Measurements from ENCODE around the gene PODXL2.

The PODXL2 gene

GRCh38 chr3:127687228-127687737, 58.3 kb downstream of the PODXL2 start:
- ChIA-PET CTCF (no interaction called here), POLR2A (no interaction called here)
- TF ChIP-seq CTCF (IDR thresholded peaks at IDR 0.05; ENCODE audit: control extremely low read depth, extremely low read depth, low read depth, missing control alignments): no peak
- DNase-seq (ENCODE audit: extremely low spot score): no peak

- ChIA-PET POLR2A (no interaction called here), CTCF (interaction anchor here (1.4 kb wide), 1 partner anchor 18 kb away, joined by 3 read pairs; no protein-coding TSS in a partner anchor)
- no peak for DNase-seq (ENCODE audit: extremely low spot score)
- no peak for TF ChIP-seq CTCF (IDR thresholded peaks at IDR 0.05; ENCODE audit: control extremely low read depth, extremely low read depth, low read depth, missing control alignments)
Observed at GRCh38 chr3:127688022-127688415, 59.0 kb downstream of the PODXL2 start.

GRCh38 chr3:127688416-127689265, 59.7 kb downstream of the PODXL2 start:
- no peak for TF ChIP-seq CTCF (IDR thresholded peaks at IDR 0.05; ENCODE audit: control extremely low read depth, extremely low read depth, low read depth, missing control alignments)
- ChIA-PET CTCF (interaction anchor here (1.4 kb wide), 2 partner anchors 12 to 18 kb away, joined by 3 to 5 read pairs; no protein-coding TSS in a partner anchor), POLR2A (no interaction called here)
- no peak for DNase-seq (ENCODE audit: extremely low spot score)

GRCh38 chr3:127689266-127689860, 60.4 kb downstream of the PODXL2 start:
- no peak for TF ChIP-seq CTCF (IDR thresholded peaks at IDR 0.05; ENCODE audit: control extremely low read depth, extremely low read depth, low read depth, missing control alignments)
- ChIA-PET CTCF (interaction anchor here (1.4 to 3.7 kb wide), 3 partner anchors 8 to 17 kb away, joined by 3 to 22 read pairs (median 5); no protein-coding TSS in a partner anchor), POLR2A (no interaction called here)
- no peak for DNase-seq (ENCODE audit: extremely low spot score)

- DNase-seq (ENCODE audit: extremely low spot score): no peak
- CTCF ChIA-PET: interaction anchor here (1.4 to 3.7 kb wide), 3 partner anchors 9 to 137 kb away, joined by 3 to 22 read pairs (median 5); no protein-coding TSS in a partner anchor
- TF ChIP-seq CTCF (IDR thresholded peaks at IDR 0.05; ENCODE audit: control extremely low read depth, extremely low read depth, low read depth, missing control alignments): no peak
- POLR2A ChIA-PET: no interaction called here
Observed at GRCh38 chr3:127690106-127690505, 61.1 kb downstream of the PODXL2 start.

GRCh38 chr3:127690823-127691452, 62.0 kb downstream of the PODXL2 start:
- peak; percentile 63 for TF ChIP-seq CTCF (IDR thresholded peaks at IDR 0.05; ENCODE audit: control extremely low read depth, extremely low read depth, low read depth, missing control alignments)
- DNase-seq (ENCODE audit: extremely low spot score): no peak
- CTCF ChIA-PET: interaction anchor here (0.8 to 3.7 kb wide), 4 partner anchors 10 to 136 kb away, joined by 3 to 22 read pairs (median 3); no protein-coding TSS in a partner anchor
- POLR2A ChIA-PET: no interaction called here

Data from GM10248 (cell line).